GM21619 (cell line): Measurements from ENCODE around the gene LRRC9.
"Not testable (repeated sequence)": the region's sequence is repeated elsewhere in the genome, so short reads cannot be mapped to it uniquely, and the experiment has no call there.

Source experiments
- ATAC-seq: cut with Tn5 transposase; IDR thresholded peaks from one replicate; pipeline ENCODE4 v1.9.1; 2021; ENCODE audit not compliant: unreplicated experiment

LRRC9 gene

DNA sequence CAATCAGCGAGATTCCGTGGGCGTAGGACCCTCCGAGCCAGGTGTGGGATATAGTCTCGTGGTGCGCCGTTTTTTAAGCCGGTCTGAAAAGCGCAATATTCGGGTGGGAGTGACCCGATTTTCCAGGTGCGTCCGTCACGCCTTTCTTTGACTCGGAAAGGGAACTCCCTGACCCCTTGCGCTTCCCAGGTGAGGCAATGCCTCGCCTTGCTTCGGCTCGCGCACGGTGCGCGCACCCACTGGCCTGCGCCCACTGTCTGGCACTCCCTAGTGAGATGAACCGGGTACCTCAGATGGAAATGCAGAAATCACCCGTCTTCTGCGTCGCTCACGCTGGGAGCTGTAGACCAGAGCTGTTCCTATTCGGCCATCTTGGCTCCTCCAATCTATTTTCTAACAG lies 32.2 kb downstream of the LRRC9 start:
- not testable (repeated sequence) for ATAC-seq

DNA sequence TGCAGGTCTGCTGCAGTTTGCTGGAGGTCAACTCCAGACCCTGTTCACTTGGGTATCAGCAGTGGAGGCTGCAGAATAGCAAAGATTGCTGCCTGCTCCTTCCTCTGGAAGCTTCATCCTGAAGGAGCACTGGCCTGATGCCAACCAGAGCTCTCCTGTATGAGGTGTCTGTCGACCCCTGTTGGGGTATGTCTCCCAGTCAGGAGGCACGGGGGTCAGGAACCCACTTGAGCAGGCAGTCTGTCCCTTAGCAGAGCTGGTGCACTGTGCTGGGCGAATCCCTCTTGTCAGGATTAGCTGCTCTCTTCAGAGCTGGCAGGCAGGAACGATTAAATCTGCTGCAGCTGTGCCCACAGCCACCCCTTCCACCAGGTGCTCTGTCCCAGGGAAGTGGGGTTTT lies 37.9 kb downstream of the LRRC9 start:
- ATAC-seq: not testable (repeated sequence)

DNA sequence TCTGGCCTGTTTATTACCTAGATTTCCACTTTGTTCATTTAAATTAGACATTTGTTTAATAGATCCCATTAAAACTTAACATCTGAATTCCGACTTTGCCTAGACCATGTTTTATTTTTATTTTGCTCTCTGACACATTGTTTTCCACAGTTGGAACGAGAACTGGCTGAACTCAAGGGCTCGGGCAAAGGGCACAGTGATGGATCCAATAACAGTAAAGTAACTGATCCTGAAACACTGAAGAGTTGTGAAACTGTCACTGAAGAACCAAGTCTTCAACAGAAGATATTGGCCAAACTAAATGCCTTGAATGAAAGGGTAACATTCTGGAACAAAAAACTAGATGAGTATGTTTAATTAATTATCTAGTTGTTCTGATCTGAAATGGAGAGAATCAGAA lies 39.7 kb downstream of the LRRC9 start:
- no peak for ATAC-seq

DNA sequence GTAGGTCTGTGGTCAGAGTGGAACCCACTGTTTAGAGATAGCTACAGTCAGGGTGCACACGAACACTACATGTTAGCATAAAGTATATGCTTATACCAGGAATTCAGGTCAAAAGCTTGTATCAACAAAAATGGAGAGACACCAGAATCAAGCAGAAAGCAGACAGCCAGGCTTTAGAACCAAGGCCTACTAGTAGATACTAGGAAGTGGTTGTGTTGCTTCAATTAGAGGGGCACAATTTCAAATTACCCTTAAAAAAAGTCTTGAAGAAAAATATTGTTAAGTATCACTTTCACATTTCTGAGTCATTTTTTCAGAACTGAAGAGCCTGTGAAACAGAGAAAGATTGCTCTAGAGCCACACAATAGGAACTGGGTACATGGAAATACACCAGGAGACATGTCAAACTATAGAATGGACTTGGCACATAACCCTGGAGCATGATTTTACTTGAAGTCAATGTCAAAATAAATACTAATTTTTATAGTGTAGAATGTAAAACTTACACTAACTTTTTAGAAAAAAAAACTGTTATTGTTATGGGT lies 41.6 kb downstream of the LRRC9 start:
- ATAC-seq: peak; percentile 49

GRCh38 chr14:59964251-59965007 lies 44.5 kb downstream of the LRRC9 start:
- peak; percentile 21 for ATAC-seq

DNA sequence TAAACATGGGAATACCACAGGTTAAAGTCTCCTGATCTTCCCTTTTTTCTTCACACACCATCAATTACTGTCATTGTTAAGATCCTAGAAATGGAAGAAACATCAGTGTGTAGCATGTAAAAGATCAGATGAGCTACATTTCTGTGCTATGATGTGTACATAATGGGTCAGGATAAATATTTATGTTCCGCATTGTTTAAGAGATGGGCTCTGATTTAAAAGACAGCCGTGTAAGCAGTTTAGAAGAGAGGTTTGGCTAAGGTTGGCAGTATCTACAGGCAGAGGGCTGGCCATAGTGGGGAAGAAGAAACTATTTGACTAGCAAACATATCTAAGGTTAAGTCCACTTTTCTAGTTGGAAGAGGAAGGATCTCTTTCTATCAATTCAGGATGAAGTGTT lies 49.4 kb downstream of the LRRC9 start:
- no peak for ATAC-seq

GRCh38 chr14:59981564-59981963 lies 61.6 kb downstream of the LRRC9 start:
- ATAC-seq: no peak

DNA sequence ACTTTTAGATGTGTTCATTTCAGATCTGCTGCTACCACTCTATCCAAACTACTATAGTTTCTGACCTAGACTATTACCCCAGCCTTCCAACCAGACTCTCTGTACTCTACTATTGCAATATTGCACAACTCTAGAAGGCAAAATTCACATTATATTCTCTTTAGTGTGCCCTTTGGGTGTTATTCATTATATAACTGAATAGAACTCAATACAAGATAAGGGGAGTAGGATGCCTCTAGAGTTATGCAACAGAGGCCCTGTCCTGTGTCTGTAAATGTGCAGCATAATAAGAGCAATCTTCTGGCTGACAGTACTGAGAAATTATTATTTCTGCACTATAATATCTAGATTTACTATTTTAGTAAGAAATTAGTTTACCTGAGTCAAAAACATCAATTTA lies 63.1 kb downstream of the LRRC9 start:
- ATAC-seq: no peak

DNA sequence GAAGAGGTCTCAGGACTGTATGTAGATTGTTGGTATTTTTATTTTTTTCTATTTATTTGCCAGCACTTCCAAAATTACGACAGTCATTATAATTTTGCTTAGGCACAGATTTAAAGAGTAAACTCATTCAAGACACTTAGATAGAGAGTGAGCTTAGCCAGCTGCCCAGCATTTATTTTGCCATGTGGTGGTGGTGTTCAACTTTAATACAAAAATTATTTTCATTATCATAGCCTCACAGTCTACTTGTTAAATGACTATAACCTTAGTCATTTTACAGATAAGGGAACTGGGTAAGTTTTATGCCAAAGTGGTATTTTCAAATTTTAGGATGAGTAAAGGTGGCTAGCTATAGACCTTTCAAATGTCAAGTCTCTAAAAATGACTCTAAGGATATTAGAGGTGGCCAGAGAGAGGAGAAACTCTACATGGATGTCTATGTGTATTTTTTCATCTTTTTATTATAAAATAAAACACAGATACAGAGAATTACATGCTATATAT lies 66.7 kb downstream of the LRRC9 start:
- no peak for ATAC-seq

- no peak for ATAC-seq
Observed at GRCh38 chr14:59997449-59997848, 77.5 kb downstream of the LRRC9 start.

GRCh38 chr14:59997966-59998365 lies 78.0 kb downstream of the LRRC9 start:
- ATAC-seq: no peak

GRCh38 chr14:59998564-59998963 lies 78.6 kb downstream of the LRRC9 start:
- ATAC-seq: no peak

GRCh38 chr14:60002819-60003492 lies 83.0 kb downstream of the LRRC9 start:
- no peak for ATAC-seq

GRCh38 chr14:60003991-60004390 lies 84.0 kb downstream of the LRRC9 start:
- ATAC-seq: no peak

GRCh38 chr14:60008042-60008441 lies 88.1 kb downstream of the LRRC9 start:
- no peak for ATAC-seq

DNA sequence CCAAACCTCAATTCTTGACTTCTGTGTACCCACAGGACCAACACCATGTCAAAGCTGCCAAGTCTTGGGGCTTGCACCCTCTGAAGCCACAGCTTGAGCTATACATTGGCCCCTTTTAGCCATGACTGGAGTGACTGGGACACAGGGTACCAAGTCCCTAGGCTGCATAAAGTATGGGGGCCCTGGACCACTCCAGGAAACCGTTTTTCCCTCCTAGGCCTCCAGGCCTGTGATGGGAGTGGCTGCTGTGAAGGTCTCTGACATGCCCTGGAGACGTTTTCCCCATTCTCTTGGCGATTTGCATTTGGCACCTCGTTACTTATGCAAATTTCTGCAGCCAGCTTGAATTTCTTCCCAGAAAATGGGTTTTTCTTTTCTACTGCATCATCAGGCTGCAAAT lies 90.3 kb downstream of the LRRC9 start:
- not testable (repeated sequence) for ATAC-seq

GRCh38 chr14:60014402-60014801 lies 94.5 kb downstream of the LRRC9 start:
- no peak for ATAC-seq

DNA sequence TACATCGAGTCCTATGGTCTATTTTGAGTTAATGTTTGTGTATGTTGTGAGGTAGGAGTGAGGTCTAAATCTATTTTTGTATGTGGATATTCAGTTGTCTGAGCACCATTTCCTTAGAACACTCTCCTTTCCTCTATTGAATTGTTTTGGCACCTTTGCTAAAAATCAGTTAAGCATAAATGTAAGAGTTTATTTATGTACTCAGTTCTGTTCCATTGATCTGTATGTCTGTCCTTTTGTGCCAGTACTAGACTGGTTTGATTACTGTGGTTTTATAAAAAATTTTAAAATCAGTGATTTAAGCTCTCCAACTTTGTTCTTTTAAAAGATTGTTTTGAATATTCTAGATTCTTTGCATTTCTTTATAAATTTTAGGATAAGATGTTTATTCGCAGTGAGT lies 101.7 kb downstream of the LRRC9 start:
- no peak for ATAC-seq

DNA sequence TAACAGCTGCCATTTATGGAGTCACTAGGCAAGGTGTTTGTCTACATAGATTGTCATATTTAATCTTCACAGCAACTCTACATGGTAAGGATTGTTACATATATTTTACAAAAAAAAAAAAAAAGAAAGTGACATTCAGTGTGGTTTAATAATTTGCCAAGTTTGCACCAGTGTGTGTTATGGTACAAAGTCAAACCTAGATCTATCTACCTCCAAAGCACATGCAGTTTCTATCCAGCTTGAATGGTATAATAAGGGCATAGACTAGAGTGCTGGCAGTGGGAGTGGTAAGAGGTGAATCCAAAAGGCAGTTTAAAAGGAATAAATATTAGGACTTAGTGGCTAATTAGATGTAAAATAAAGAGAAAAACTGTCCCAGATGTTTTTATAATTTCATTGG lies 105.6 kb downstream of the LRRC9 start:
- ATAC-seq: no peak

DNA sequence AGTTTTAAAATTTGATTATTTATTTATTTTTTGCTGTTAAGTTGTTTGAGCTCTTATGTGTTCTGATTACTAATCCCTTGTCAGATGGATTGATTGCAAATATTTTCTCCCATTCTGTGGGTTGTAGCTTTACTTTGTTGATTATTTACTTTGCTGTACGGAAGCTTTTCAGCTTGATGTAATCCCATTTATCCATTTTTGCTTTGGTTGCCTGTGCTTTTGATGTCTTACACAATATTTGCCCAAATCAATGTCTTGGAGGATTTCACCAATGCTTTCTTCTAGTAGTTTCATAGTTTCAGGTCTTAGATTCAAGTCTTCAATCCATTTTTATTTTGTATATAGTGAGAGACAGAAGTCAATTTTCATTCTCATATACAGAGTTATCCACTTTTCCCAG lies 115.2 kb downstream of the LRRC9 start:
- ATAC-seq: no peak

- not testable (repeated sequence) for ATAC-seq
Observed at GRCh38 chr14:60047976-60048375, 128.0 kb downstream of the LRRC9 start.

- ATAC-seq: no peak
Observed at GRCh38 chr14:60051721-60052221, 131.8 kb downstream of the LRRC9 start.
